GM19328 (cell line): ENCODE measurements around the gene RNF121.

Experiments
- ATAC-seq: cut with Tn5 transposase; IDR thresholded peaks from one replicate; pipeline ENCODE4 v1.9.1; 2021; ENCODE audit warnings: mild to moderate bottlenecking, moderate library complexity; ENCODE audit not compliant: unreplicated experiment

The RNF121 gene

DNA sequence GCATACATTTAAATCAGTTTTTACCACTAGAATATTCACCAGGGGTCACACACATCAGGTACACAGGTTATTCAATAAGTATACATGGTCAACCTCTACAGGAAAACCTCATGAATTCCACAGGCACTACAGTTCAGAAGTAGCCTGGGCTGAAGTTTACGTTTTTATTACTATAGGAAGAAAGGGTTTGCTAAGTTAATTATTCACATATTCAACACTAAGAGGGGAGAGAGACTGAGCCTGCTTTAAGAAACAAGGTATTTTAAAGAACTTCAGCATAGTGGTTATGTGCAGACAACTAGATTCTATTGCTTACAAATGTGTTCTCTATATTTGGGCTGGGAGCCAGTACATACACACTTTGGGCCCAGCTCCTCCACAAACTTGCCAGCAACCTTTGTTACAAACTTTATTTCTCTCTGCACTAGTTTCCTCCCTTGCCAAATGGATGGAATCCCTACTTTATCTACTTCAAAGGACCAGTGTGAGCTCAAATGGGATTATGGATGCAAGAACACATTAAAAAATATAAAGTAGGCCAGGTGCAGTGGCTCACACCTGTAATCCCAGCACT, 101.7 kb downstream of the RNF121 start:
- ATAC-seq: no peak

DNA sequence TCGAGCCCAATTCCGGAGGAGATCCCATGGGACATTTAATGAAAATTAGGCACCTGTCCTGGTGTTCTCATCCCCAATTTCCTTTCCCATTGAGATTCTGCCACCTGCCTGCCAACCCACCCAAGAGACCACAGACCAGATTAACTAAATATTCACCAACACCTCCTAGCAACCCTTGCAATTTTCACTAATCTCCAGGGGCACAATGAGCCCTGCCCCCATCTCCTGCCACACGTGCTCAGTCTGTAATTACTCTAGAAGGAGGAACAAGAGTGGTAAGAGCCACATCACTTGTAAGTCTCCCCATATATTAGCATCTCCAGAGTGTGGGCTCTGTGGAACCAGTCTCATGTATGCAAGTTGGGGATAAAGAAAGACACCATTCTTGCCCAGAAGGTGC, 107.8 kb downstream of the RNF121 start:
- no peak for ATAC-seq

DNA sequence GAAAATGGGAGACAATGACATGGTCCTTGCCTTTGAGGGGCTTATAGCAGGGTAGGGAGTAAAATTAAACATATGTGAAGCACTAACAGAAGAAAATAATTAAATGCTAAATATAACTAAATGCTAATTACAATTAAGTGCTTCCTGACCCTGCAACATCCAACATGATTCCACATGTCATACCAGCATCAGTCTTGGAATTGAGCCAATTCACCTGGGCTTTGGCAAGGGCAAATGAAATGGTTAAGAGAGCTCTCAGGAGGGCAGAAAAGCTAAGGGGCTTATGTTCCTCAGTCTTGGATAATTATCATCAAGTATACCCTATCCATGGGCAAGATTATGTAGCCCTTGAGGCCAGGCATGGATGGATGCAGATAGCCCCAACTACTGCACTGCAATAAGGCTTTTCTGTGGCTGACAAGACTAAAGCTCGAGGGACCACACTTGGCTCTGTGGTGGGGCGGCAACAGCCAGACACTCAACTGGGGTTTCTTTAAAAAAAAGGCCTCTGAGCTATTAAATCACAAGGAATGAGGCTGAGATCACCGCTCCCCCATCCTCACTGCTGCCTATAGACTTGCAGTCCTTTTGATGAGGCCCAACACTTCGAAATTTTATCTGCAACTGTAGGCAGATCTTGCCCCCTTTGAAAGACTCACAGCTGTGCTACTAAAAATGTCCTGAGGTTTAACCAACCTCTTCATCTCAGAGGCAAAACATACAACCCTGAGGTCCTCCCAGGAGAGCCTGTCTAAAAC, 108.9 kb downstream of the RNF121 start:
- ATAC-seq: no peak

DNA sequence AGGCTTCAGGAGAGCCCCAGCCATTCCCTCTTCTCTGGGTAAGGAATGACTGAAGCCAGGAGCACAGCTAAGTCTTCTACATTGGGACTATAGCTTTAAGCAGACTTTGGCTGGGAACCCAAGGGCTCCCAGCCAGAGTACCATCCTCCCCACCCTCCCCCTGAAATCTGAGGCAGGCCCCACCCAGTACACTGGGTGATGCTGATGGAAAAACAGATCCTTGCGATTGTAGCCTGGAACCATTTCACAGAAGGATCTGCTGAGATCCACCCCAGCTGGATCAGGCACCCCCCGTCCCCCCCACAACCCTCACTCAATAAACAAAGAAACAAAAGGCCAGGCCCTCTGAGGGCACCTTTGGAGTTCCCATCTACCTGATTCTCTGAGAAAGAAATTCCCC, 109.6 kb downstream of the RNF121 start:
- no peak for ATAC-seq

DNA sequence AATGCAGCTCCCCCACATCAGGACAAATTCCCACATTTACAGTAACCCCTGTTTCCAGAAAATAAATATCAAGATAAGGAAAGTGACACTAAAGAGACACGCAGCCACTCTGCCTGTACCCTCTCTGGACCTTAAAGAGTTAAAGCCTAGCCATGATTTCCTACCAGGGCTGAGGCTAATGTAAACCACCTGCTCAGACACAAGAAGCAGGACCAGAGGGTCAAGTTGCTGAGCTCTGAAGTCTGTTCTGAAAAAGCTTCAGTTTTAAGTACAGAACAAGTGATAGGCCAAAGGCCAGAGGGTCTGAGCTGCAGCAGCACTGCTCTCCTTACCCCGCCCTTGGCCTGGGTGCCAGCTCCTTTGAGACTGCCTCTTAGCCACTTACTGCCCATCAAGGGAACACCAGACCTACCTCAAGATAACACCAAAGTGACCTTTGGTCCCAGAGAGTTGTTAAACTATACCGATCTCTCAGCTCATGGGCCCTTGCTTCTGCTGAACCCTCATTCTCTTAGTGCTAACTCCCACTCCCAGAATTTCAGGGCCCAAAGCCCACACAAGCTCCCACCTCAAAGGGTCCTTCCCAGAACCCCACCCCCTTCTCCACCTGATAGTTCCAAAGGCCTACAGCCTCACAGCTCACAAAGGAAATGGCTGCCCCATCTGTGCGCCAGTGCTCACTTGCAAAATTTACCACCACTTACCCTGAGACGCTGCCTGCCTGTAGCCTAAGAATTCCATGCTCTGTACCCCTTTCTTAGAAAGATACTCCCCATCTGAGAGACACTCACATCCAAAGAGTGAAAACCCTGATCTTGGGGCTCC, 110.4 kb downstream of the RNF121 start:
- ATAC-seq: no peak

DNA sequence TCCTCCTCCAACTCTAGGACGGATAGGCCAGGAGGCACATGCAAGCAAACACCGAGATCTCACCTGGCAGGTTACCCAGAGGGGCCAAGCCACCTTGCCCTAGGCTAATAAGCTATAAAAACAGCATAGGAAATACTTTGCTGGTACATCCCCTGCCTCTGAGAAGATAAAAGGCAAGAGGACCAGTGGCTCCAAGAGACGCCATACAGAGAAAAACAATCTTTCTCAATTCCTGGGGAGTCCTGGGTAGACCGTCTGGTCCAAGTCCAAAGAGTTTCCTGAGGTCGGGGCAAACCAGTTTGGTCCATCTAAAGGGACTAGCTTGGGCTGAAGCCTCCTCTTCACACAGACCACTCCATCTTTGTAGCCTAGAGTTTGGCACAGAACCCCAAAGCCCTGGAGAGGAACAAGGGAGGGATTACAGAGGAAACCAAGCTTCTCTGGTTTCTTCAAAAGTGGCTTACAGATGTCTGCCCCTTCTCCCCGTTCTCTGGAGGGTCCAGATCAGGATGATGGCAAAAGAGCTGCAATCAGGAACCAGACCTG, 111.1 kb downstream of the RNF121 start:
- no peak for ATAC-seq

DNA sequence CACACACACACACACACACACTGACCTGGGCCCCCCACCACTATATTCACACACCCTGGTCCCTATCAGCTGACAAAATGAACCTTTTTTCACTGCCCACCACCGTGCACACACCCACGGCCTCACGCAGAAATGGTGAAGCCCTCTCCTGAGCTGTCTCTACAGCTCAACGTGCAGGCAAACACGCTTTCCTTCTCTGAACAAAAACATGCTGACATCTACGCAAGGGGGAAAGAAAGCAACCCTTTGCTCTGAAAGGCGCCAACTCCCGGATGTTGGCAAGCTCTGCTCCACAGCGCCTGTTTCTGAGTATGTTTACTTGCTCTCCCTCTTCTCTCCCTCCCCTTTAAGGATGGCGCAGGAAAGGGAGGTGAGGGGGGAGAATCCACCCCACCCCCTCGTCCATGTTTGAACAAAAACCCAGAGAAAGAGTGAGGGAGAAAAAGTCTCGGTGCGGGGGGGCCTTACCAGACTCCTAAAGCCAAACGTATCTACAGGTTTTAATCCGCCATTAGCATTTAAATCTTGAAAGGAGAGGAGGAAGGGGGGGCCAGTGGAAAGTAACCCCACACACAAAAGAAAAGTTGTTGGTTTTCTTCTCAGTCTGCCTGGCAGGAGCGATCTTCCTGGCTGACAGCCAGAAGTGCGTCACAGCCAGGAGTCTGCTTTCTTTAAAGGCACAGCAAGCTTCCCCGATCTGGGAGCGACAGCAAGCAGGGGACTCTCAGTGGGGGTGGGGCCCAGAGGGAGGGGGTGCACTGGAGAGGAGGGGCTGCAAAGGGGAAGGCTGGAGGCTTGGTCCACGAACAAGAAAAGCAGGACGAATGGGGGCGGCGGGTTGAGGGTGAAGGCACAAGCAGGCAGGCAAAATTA, 111.9 kb downstream of the RNF121 start:
- ATAC-seq: no peak

DNA sequence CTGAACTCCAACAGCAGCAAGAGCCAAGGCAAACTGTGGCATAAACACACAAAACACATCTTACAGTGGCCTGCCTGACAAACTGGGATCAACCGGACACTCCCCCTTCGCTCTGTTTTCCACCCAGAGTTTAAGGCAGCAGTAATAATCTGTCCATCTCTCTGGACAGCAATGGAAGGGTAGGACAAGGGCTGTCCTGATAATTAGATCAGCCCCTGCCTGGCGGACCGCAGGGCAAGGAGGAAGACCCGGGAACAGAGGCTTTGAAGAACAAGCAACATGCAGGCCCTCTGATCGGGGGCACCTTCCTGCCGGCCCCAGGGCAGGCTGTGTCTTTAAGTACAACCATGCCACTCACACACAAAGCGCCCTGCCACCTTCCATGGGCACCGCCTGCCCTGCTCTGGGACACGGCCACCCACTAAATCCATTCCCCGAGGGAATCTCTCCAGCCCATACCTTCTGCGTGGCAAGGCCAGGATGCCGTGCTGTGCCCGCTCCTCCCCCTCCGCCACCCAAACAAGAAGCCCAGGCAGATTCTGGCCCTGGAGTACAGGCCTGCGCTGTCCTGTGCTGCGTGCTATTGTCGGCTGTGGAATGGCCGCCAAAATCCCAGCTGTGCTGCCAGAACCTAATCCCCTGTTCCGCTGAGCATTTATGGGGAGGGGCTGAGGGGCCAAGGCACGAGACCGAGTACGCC, 112.7 kb downstream of the RNF121 start:
- no peak for ATAC-seq

DNA sequence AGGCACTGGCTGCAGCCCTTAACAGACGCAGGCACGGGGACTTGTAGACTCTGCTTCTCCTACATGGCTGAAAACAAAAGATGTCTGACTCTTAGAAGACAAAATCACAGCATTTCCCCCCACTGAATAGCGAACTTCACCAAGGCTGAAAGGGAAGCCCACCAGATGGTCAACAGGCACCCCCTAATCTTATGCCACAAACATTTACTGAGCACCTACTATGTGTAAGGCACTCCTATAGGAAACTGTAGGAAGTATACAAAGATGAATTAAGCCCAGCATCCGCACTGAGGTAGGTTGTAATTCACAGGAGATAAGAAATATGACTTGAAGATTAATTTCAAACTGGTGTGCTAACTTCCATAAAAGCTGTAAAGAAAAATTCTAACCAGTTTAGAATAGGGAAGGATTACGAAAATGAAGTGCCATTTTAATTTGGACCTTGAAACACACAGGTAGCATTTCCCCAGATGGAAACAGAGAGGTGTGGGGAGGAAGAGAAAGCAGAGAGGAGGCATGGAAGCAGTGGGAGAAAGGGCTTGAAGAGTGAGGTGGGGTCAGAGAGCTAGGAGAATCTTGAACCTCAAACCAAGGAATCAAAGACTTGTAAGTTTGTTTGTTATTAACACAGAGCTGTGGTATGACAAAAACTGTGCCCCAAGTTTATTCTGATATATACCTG, 113.4 kb downstream of the RNF121 start:
- no peak for ATAC-seq

DNA sequence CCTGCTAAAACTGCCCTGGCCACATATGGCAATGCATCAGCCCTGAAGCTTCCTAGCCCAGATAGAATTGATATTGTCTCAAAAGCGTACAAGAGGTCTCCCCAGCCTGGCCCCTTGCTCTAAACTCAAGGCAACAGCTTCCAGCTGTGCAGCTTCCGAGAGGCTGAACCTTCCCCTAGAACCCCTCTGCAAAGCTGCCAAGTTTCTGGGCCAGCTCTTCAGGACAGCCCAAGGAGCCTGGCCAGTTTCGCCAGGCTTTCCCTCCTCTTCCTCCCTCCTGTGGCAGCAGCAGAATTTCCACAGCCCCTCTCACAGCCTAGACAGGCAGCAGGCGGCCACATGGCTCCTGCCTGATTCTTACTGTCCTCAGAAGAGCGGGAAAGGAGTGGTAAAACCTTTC, 117.0 kb downstream of the RNF121 start:
- no peak for ATAC-seq
